SK-N-SH treated with all-trans-retinoic acid at 6 μM for 48 hours (cell line): Measurements from ENCODE around the gene LYSMD2.
"Not testable (repeated sequence)": the region's sequence is repeated elsewhere in the genome, so short reads cannot be mapped to it uniquely, and the experiment has no call there.

Experiments
- ARNTL ChIP-seq: fragments of 450-650 bp; formaldehyde crosslinking; IDR thresholded peaks from 2 replicates; pipeline ENCODE4 v1.5.0; 2020; ENCODE audit warnings: low read depth, mild to moderate bottlenecking, moderate library complexity, borderline replicate concordance
- PPARA ChIP-seq: fragments of 250-450 bp; sonication (Bioruptor Pico); IDR thresholded peaks from 2 replicates; pipeline ENCODE4 v1.5.0; 2020; ENCODE audit warnings: mild to moderate bottlenecking, borderline replicate concordance
- TCF4 ChIP-seq: fragments of 250-450 bp; sonication (Bioruptor Pico); IDR thresholded peaks from 2 replicates; pipeline ENCODE4 v1.8.0; 2021; ENCODE audit warnings: mild to moderate bottlenecking, moderate library complexity, borderline replicate concordance
- ZFP3 ChIP-seq: fragments of 250-450 bp; sonication (Bioruptor Pico); IDR thresholded peaks from 2 replicates; pipeline ENCODE4 v1.5.0; 2020; ENCODE audit warnings: mild to moderate bottlenecking, moderate library complexity
- ZFP30 ChIP-seq: fragments of 450-650 bp; formaldehyde crosslinking; IDR thresholded peaks from 2 replicates; pipeline ENCODE4 v1.5.0; 2022; ENCODE audit warnings: mild to moderate bottlenecking, moderate library complexity
- ZNF565 ChIP-seq: fragments of 450-650 bp; formaldehyde crosslinking; conservative IDR thresholded peaks from 2 replicates; pipeline ENCODE4 v1.5.0; 2020; ENCODE audit warnings: low read depth, mild to moderate bottlenecking, moderate library complexity
- TF ChIP-seq, protein P1 (sequence below): fragments of 250-450 bp; sonication (Bioruptor Pico); IDR thresholded peaks from 2 replicates; pipeline ENCODE4 v1.5.1; 2020; ENCODE audit warnings: low read depth, mild to moderate bottlenecking, moderate library complexity
- TF ChIP-seq, protein P2 (sequence below): fragments of 250-450 bp; sonication (Bioruptor Pico); IDR thresholded peaks from 2 replicates; pipeline ENCODE4 v1.8.0; 2020; ENCODE audit warnings: mild to moderate bottlenecking, moderate library complexity, borderline replicate concordance
- TF ChIP-seq, protein P3 (sequence below): fragments of 250-450 bp; sonication (Bioruptor Pico); IDR thresholded peaks from 2 replicates; pipeline ENCODE4 v1.8.0; 2021; ENCODE audit warnings: low read depth, mild to moderate bottlenecking, moderate library complexity, borderline replicate concordance

DNA sequence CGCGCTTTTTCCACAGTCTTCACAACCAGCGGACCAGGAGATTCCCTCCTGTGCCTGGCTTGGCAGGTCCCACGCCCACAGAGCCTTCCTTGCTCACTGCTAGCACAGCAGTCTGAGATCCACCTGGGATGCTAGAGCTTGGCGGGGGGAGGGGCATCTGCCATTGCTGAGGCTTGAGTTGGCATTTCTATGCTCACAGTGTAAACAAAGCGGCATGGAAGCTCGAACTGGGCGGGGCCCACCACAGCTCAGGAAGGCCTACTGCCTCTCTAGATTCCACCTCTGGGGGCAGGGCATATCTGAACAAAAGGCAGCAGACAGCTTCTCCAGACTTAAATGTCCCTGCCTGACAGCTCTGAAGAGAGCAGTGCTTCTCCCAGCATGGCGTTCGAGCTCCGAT lies 49.7 kb upstream of the LYSMD2 start:
- not testable (repeated sequence) for TF ChIP-seq ZNF565 (CRISPR knock-in tag); ZFP3; ZFP30 (CRISPR knock-in tag); TCF4; ARNTL; PPARA (CRISPR knock-in tag)
- TF ChIP-seq, protein P1, sequence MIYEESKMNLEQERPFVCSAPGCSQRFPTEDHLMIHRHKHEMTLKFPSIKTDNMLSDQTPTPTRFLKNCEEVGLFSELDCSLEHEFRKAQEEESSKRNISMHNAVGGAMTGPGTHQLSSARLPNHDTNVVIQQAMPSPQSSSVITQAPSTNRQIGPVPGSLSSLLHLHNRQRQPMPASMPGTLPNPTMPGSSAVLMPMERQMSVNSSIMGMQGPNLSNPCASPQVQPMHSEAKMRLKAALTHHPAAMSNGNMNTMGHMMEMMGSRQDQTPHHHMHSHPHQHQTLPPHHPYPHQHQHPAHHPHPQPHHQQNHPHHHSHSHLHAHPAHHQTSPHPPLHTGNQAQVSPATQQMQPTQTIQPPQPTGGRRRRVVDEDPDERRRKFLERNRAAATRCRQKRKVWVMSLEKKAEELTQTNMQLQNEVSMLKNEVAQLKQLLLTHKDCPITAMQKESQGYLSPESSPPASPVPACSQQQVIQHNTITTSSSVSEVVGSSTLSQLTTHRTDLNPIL, result not testable (repeated sequence)
- TF ChIP-seq, protein P2, sequence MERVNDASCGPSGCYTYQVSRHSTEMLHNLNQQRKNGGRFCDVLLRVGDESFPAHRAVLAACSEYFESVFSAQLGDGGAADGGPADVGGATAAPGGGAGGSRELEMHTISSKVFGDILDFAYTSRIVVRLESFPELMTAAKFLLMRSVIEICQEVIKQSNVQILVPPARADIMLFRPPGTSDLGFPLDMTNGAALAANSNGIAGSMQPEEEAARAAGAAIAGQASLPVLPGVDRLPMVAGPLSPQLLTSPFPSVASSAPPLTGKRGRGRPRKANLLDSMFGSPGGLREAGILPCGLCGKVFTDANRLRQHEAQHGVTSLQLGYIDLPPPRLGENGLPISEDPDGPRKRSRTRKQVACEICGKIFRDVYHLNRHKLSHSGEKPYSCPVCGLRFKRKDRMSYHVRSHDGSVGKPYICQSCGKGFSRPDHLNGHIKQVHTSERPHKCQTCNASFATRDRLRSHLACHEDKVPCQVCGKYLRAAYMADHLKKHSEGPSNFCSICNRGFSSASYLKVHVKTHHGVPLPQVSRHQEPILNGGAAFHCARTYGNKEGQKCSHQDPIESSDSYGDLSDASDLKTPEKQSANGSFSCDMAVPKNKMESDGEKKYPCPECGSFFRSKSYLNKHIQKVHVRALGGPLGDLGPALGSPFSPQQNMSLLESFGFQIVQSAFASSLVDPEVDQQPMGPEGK (CRISPR knock-in tag), result not testable (repeated sequence)
- TF ChIP-seq, protein P3, sequence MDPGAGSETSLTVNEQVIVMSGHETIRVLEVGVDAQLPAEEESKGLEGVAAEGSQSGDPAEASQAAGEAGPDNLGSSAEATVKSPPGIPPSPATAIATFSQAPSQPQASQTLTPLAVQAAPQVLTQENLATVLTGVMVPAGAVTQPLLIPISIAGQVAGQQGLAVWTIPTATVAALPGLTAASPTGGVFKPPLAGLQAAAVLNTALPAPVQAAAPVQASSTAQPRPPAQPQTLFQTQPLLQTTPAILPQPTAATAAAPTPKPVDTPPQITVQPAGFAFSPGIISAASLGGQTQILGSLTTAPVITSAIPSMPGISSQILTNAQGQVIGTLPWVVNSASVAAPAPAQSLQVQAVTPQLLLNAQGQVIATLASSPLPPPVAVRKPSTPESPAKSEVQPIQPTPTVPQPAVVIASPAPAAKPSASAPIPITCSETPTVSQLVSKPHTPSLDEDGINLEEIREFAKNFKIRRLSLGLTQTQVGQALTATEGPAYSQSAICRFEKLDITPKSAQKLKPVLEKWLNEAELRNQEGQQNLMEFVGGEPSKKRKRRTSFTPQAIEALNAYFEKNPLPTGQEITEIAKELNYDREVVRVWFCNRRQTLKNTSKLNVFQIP (CRISPR knock-in tag), result not testable (repeated sequence)
